GM18870 (cell line): Measurements from ENCODE around the gene DHX35.

Experiments used
- ATAC-seq: cut with Tn5 transposase; IDR thresholded peaks from one replicate; pipeline ENCODE4 v1.9.1; 2021; ENCODE audit warnings: moderate library complexity; ENCODE audit not compliant: unreplicated experiment

Gene DHX35

GRCh38 chr20:39050555-39050902 is 88.4 kb downstream of the DHX35 start:
- ATAC-seq = no peak

DNA sequence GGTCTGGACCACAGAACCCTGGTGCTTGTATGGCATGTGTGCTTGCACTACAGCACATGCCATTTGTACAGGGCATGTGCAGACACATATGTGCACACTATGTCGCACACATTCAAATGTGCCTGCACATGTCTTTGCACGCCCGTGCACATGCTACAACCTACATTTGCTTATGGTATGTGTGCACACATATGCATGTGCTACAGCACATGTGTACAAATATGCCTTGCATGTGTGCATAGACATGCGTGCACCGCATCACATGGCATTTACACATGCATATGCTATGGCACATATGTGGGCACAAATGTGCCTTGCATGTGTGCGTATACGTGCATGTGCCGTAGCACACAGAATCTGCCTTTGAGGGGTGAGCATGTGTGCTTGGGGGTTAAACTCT is 90.5 kb downstream of the DHX35 start:
- no peak for ATAC-seq

GRCh38 chr20:39057143-39057542 is 95.0 kb downstream of the DHX35 start:
- no peak for ATAC-seq

DNA sequence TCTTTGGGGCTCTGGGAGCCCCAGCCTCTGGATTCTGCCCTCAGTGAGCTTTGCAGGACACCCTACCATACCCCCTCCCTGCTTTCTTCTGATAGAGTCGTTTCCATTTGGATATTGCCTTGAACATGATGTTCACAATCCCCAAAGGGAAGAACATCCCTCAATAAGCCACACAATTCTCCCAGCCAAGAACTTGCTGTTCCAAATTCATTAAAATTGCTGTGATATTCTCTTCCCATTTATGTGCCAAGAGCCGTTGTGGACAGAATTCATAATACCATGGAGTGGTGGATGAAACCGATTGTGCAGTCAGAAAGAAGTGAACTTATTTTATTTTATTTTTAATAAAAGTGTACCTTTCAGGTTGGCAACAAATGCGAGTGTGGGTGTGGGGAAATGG is 95.8 kb downstream of the DHX35 start:
- ATAC-seq = no peak

- ATAC-seq = no peak
Observed at GRCh38 chr20:39059036-39059435, 96.9 kb downstream of the DHX35 start.

GRCh38 chr20:39066471-39067242 is 104.5 kb downstream of the DHX35 start:
- no peak for ATAC-seq

DNA sequence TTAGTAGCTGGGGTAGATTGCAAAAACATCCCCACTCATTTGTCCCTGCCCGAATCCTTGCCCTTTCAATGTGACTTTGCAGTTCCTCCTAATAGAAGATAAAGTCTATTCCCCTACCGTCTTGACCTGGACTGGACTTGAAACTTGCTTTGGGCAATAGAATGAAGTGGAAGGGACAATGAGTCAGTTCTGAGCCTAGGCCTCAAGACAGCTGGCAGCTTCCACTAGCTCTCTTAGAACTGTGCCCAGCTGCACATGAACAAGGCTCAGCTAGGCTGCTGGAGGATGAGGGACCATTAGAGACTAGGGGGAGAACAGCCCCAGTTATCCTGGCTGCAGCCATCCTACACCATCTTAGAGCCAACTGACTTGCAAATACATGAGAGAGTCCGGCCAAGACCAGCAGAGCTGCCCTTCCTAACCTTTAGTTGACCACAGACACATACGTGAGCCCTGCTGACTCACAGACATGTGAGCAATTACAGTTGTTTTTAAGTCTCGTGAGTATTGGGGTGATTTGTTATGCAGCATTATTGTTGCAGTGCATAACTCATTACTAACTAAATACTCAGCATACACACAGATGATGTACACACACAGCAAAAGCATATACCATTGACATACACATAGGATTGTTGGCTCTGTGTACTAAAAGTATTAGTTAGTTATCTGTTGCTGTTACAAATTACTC is 105.5 kb downstream of the DHX35 start:
- no peak for ATAC-seq

DNA sequence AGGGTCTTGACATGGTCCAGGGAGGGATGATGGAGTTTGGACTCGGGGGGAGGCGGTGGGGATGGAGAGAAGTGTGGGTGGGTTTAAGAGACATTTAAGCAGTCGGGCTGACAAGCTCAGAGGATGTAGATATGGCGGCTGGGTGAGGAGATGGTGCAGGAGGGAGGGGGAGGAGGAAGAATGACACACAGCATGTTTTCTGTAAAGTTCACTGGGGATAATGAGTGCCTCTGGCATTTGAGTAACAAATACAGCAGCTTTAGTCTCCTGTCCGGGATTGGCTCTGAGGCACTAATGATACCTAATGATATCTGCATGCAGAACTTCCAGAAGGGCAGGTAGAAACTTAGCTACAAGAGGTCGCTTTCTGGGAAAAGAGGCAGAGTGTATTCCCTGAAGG is 107.8 kb downstream of the DHX35 start:
- ATAC-seq = no peak

- no peak for ATAC-seq
Observed at GRCh38 chr20:39070484-39071231, 108.5 kb downstream of the DHX35 start.

GRCh38 chr20:39072132-39072531 is 110.0 kb downstream of the DHX35 start:
- no peak for ATAC-seq

DNA sequence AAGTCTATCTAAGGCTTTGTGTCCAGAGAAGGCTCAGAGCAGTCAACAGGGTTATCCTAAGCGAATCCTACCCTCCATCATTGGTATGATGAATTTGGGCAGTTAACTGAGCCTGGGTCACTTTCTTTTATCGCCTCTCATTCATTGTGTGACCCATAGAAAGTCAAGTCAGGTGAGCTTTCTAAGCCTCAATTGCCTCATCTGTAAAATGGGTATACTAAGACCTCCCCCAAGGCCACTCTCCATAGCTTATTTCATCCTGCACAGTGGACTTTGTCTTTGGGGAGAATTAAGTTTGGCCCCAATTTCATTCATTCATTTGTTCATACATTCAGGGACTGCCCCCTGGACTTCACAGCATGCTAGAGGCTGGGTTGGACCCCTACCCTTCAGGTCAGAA is 110.5 kb downstream of the DHX35 start:
- no peak for ATAC-seq

DNA sequence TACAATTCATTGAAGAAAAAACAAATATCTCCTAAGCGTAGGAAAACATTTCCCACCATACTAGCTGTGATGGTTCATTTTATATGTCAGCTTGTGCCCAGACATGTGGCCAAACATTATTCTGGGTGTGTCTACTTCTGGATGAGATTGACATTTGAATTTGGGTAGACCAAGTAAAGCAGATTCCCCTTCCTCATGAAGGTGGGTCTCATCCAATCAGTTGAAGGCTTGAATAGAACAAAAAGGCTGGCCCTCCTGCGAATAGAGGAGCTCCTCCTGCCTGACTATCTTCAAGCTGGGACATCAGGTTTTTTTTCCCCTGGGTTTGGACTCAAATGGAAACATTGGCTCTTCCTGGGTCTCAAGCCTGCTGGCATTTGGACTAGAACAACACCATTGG is 113.6 kb downstream of the DHX35 start:
- ATAC-seq = no peak

DNA sequence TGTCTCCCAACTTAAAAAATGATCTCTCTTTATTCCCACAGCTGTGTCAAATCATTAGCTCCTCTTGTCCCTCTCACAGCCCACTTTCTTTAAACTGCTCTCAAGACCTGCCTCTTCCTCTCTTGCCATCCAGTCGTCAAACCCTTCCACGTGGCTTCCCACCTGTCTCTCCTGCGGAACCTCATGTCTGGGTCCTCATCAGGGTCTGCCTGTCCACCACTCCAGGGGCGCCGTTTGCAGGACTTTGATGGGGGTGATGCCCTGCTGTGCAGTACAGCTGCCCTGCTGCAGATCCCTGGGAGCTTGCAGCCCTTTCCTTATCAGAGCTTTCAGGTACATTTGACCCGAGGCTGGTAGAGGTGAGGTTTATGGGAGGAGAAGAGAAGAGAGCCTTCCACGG is 114.8 kb downstream of the DHX35 start:
- ATAC-seq = no peak

DNA sequence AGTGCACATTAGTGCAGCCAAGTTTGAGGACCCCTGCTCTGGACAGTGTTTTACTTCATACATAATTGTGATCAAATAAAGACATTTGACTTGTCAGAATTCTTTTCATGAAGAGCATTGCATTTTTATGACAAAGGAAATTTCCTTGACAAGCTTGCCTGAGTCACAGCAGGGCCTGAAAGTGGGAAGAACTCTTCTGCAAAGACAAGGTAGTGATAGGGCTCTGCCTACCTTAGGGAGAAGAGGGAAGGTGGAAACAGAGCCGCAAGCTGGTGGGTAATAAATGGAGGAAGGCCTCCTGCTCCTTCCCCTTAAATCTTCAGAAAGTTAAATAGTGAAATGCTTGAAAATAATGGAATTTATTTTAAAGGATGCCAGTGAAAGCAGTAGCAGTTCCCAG is 118.2 kb downstream of the DHX35 start:
- no peak for ATAC-seq

- ATAC-seq = peak; percentile 48
Observed at GRCh38 chr20:39081255-39081654, 119.1 kb downstream of the DHX35 start.

GRCh38 chr20:39082622-39083398 is 120.7 kb downstream of the DHX35 start:
- no peak for ATAC-seq

- ATAC-seq = no peak
Observed at GRCh38 chr20:39083761-39084160, 121.6 kb downstream of the DHX35 start.

DNA sequence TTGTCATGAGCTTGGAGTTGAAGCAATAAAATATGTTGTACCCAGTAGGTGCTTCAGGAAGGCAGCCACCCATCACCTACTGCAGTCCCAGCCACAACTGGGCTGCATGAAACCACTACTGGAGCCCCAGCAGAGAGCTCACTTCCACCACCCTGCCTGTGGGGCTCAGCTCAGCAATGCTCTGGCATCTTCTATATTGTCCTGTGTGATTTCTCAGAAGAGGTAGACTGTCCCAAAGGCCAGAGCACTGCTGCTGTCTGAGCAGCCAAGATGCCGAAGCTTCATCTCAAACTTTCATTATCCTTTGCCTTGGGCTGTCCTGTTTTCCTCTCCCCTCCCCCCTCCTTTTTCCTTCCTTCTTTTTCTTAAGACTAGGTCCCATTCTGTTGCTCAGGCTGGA is 126.9 kb downstream of the DHX35 start:
- no peak for ATAC-seq
